SU-DHL-6 (cell line): ENCODE measurements around the gene SEMA4C.

Experiments used
- CTCF ChIP-seq: fragments of 200-600 bp; sonication (generic); IDR thresholded peaks from one replicate; pipeline ENCODE4 v1.5.1; 2017; ENCODE audit warnings: antibody characterized with exemption, mild to moderate bottlenecking, low read length, moderate library complexity; ENCODE audit not compliant: insufficient read depth, poor library complexity, severe bottlenecking
- EZH2phosphoT487 ChIP-seq: fragments of 200-600 bp; sonication (generic), shearing (Covaris generic); conservative IDR thresholded peaks from 2 replicates; pipeline ENCODE4 v1.6.1; 2018; ENCODE audit warnings: mild to moderate bottlenecking, antibody characterized with exemption, low read length, moderate library complexity, mixed read lengths

GRCh38 chr2:96816127-96816835 lies 53.6 kb downstream of the SEMA4C start, which contains the start of gene CNNM3:
- TF ChIP-seq CTCF = no peak
- TF ChIP-seq EZH2phosphoT487 = no peak
